ENCODE results near the gene POU2AF3. TPM values are rescaled to one million over a fixed set of nuclear protein-coding genes. Genes with fewer than 3 reads are reported as not detected.
"Not testable (repeated sequence)": the region's sequence is repeated elsewhere in the genome, so short reads cannot be mapped to it uniquely, and the experiment has no call there.

Gene POU2AF3
- total and polyA plus RNA-seq, 3 donors from 2014 or later = 6.4 to 11.5 (median 9.0) TPM

DNA sequence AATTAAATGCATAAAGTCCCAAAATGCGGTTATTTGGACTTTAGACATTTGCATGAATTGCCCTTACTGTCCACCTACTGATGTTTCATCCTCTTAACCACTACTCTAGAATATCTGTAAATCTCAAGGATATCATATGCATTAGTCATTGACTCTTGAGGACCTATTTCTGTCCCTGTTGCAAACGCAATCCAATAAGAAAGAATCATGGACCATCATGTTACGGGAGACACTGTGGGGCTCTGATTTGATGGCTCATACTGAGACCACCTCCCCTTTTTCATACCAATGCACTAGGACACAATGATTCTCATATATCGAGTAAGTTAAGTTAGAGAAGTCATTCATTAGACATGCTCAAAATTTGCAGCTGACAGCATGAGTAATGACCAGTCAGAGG, 38.5 kb upstream of the POU2AF3 start:
- no peaks in the 10 kb centered on the region for H3K36me3 ChIP-seq (ENCODE audit: low read depth, missing control alignments)
- no peak overlapping the region for H3K4me3 ChIP-seq
- no peaks in the 10 kb centered on the region for H3K27me3 ChIP-seq
- intact Hi-C loops (cut with DNase I; ENCODE audit: low total_unique reads) = no loop called here
- WGBS, 2 donors = 95 to 97% methylated on average over 4 of the region's 4 CpGs
- no peaks in the 10 kb centered on the region for H3K9me3 ChIP-seq
- TF ChIP-seq POLR2A (IDR thresholded peaks at IDR 0.05) = no peak
- TF ChIP-seq CTCF (IDR thresholded peaks at IDR 0.05) = no peak
- no peak overlapping the region for H3K27ac ChIP-seq
- DNase-seq = no peak
- no peaks in the 10 kb centered on the region for H3K4me1 ChIP-seq

GRCh38 chr11:111260811-111261210, 37.5 kb upstream of the POU2AF3 start:
- H3K27me3 ChIP-seq = no peaks in the 10 kb centered on the region
- no peak overlapping the region for H3K4me3 ChIP-seq
- H3K4me1 ChIP-seq = no peaks in the 10 kb centered on the region
- H3K9me3 ChIP-seq = no peaks in the 10 kb centered on the region
- intact Hi-C loops (cut with DNase I; ENCODE audit: low total_unique reads) = no loop called here
- H3K27ac ChIP-seq = no peak overlapping the region
- TF ChIP-seq POLR2A (IDR thresholded peaks at IDR 0.05) = no peak
- TF ChIP-seq CTCF (IDR thresholded peaks at IDR 0.05) = no peak
- no peaks in the 10 kb centered on the region for H3K36me3 ChIP-seq (ENCODE audit: low read depth, missing control alignments)
- 82 to 93% methylated on average over 4 of the region's 4 CpGs for WGBS, 2 donors
- DNase-seq = no peak

- intact Hi-C loops (cut with DNase I; ENCODE audit: low total_unique reads) = no loop called here
- WGBS, 2 donors = 83 to 97% methylated on average over 1 of the region's 1 CpG
- Histone ChIP-seq H3K27me3 (no peaks in the 10 kb centered on the region), H3K27ac (no peak overlapping the region), H3K36me3 (ENCODE audit: low read depth, missing control alignments) (no peaks in the 10 kb centered on the region), H3K4me1 (peaks cover 7% of the 10 kb centered on the region), H3K9me3 (no peaks in the 10 kb centered on the region), H3K4me3 (no peak overlapping the region)
- DNase-seq = no peak
- TF ChIP-seq CTCF (IDR thresholded peaks at IDR 0.05) (no peak), POLR2A (IDR thresholded peaks at IDR 0.05) (no peak)
Measured at GRCh38 chr11:111264646-111265045, 33.7 kb upstream of the POU2AF3 start.

- no peak overlapping the region for H3K27ac ChIP-seq
- 97% methylated on average over 2 of the region's 2 CpGs for WGBS, 2 donors
- TF ChIP-seq CTCF (IDR thresholded peaks at IDR 0.05) = no peak
- TF ChIP-seq POLR2A (IDR thresholded peaks at IDR 0.05) = no peak
- no peaks in the 10 kb centered on the region for H3K9me3 ChIP-seq
- H3K4me3 ChIP-seq = no peak overlapping the region
- no peaks in the 10 kb centered on the region for H3K27me3 ChIP-seq
- no peak for DNase-seq
- H3K36me3 ChIP-seq (ENCODE audit: low read depth, missing control alignments) = no peaks in the 10 kb centered on the region
- peaks cover 7% of the 10 kb centered on the region for H3K4me1 ChIP-seq
- intact Hi-C loops (cut with DNase I; ENCODE audit: low total_unique reads) = no loop called here
Measured at GRCh38 chr11:111265421-111265820, 32.9 kb upstream of the POU2AF3 start.

GRCh38 chr11:111268303-111268702, 30.0 kb upstream of the POU2AF3 start:
- intact Hi-C loops (cut with DNase I; ENCODE audit: low total_unique reads); H3K27ac ChIP-seq; H3K27me3 ChIP-seq; H3K9me3 ChIP-seq; H3K4me1 ChIP-seq; H3K36me3 ChIP-seq (ENCODE audit: low read depth, missing control alignments); DNase-seq; H3K4me3 ChIP-seq: not testable (repeated sequence)
- 50 to 77% methylated on average over 4 of the region's 4 CpGs for WGBS, 2 donors
